HG03280 (cell line): ENCODE results near the gene LMBRD2.

Experiments
- ATAC-seq: cut with Tn5 transposase; IDR thresholded peaks from one replicate; pipeline ENCODE4 v1.9.1; 2021; ENCODE audit warnings: mild to moderate bottlenecking, moderate library complexity; ENCODE audit not compliant: unreplicated experiment

LMBRD2 gene

DNA sequence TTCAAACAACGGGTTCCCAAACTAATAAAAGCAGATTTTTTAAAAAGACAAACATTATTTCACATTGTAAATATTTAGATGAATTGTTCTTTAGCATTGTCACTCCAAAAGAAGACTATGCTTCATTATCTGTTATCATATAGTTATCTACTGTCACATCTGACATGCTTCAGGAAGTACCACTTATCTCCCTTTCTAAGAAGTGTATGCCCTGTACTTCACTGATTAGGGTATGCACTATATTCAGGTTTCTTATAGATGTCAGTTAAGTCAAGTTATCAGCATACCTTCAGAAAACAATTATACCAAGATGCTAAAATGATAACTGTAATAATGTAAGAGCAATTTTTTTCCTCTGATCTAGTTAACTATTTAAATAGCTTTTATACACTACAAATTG lies 40.4 kb downstream of the LMBRD2 start:
- no peak for ATAC-seq

- no peak for ATAC-seq
These were observed 42.8 kb downstream of the LMBRD2 start for GRCh38 chr5:36108758-36109460.

DNA sequence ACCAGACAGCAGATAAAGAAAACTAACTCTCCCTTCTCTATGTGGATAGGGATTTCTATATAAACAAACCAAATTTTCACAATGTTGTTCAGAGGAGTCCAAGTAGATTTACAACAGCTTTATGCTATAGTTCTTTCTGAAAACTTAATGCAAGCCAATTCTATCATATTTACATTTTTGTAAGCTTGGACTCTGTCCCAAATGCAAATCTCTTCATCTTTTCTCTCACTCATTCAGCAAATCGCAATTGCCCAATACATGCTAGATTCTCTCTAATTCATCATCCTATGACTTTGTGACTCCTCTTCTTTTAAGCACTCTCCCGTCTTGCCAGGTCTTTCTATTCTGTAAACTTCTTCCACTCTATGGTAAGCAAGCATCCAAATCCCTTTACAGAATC lies 45.9 kb downstream of the LMBRD2 start:
- ATAC-seq = no peak

DNA sequence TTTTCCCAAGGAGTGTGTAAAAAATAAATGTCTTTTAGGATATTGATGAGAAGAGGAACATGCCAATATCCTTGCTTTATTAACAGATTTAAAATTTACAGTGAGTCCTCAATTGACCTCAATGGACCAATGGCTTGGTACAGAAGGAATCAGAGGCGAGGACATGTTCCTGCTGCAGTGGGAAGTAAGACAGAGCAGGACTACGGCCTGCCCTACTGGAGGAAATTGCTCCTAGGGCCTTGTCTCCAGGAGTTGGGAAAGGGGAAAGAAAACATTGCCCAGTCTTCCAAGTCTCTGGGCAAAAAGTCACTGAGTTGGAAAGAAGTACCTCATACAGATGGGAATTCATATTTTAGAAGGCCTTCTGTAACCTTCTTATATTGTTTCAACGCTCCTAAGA lies 51.9 kb downstream of the LMBRD2 start:
- no peak for ATAC-seq

DNA sequence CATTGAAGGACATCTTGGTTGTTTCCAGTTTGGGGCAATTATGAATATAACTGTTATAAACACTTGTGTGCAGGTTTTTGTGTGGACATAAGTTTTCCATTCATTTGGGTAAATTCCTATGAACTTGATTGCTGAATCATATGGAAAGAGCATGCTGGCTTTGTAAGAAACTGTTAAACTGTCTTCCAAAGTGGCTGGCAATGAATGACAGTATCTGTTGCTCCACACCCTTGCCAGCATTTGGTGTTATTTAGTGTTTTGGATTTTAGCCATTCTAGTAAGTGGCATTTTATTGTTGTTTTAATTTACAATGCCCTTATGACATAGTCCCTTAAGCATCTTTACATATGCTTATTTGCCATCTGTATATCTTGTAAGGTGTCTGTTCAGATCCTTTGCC lies 55.2 kb downstream of the LMBRD2 start:
- no peak for ATAC-seq

- peak; percentile 80 for ATAC-seq
These were observed 61.7 kb downstream of the LMBRD2 start for GRCh38 chr5:36089989-36090388.

DNA sequence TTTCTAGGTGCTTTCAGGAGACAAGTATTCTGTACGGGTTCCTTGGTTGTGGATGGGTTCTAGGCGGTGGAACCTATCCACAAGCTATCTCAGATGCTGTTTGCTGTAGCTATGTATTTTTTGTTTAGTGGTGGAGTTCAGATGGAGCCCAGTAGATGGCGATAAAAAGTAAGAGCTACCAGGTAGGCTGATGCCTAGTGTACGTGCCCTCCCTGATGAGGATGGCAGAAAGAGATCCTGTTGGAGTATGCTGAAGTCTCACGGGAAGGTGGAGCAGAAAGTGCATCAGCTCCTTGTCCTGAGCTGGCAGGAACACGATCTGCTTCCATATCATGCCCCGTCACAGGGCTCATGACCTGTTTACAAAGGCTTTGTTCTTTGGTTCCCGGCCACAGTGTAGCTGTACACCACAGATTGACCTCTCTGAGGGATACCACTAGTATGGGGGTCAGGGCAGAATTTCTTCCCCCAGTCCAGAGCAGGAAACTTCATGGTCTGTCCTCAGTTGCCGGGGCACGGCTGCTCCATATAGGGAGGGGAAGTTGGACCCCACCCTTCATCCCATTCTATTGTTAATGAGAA lies 72.4 kb downstream of the LMBRD2 start:
- peak; percentile 93 for ATAC-seq

- no peak for ATAC-seq
These were observed 73.3 kb downstream of the LMBRD2 start for GRCh38 chr5:36078430-36078829.

DNA sequence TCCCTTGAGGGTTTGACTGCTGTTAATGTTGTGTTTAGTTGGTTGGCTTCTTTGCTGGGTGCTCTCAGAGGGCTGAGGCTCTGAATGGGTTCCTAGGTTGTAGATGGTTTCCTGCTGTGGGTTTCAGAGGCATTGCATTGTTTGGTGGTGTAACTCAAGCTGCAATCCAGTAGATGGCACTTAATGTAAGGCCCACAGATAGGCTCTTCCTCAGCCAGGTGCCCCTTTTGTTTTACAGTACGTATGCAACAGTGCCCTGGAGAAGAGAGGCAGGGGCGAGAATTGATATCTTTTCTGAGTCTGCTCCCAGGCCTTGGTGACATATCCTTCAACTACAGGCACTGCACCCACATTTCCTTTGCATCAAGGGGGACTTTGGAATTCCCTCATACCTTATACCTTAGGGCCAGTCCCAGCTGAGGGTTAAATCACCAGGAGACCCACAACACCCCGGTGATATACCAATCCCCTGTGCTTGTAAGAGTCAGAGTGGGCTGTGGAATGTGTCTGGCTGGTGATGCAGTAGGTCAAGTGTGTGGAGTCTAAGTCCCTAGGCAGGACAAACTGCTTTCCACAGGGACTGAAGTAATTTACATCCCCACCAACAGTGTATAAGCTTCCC lies 78.0 kb downstream of the LMBRD2 start:
- ATAC-seq = peak; percentile 78

DNA sequence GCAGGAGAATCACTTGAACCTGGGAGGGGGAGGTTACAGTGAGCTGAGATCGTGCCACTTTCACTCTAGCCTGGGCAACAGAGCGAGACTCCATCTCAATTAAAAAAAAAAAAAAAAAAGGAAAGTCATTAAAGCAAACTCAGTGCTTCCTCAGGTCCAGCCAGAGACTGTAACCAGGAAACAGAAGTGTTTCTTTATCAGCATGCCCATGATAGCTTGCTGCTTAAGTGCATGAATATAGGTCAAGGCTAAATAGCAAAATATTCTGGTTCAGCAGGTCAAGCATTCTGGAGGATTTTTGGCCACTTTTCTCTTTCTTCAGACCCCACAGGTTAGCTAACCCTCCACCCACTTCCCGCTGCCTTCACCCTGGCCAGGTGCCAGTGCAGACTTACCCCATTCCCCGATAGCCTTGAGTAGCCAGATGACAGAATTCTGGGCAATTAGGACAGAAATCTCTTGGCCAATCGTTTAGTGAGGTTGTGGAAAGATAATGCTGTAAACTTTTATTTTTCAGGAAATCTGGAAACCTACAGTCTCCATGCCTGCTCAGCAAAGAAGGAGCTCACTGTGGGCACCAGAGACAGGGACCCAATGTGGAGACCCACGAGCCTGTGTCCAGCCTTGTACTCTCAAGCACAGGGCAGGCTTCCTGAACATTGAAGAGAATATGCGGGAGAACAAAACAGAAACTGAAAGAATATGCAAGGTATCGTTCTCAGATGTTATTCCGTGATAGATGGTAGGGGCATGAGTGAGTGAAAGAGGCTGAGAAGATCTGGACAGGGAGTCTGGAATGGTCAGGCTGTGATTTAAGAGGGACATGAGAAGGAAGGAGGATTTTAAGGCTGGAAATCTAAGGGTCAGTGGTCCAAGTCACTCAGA lies 80.8 kb downstream of the LMBRD2 start:
- no peak for ATAC-seq

DNA sequence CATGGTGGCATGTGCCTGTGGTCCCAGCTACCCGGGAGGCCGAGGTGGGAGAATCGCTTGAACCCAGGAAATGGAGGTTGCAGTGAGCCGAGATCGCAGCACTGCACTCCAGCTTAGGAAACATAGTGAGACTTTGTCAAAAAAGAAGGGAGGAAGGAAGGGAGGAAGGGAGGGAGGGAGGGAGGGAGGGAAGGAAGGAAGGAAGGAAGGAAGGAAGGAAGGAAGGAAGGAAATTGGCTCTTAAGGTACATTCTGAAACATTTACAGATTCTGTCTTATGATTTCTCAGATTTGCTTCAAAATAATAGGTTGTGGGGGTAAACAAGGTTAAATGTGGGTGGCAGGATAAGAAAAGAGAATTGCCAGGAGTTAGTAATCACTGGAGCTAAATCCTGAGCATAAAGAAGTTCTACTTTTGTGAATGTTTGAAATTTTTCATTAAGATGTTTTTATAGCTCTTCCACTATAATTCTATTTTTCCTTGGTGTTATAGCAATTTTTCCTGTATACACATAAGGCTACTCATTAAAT lies 82.9 kb downstream of the LMBRD2 start:
- ATAC-seq = no peak

- ATAC-seq = no peak
These were observed 85.0 kb downstream of the LMBRD2 start, which contains the start of gene UGT3A2 for GRCh38 chr5:36066540-36067210. Gene UGT3A2 (minus strand): TSS chr5:36066882. CDS start chr5:36066789, 93 bp downstream.

- ATAC-seq = no peak
These were observed 85.6 kb downstream of the LMBRD2 start for GRCh38 chr5:36066001-36066539.

DNA sequence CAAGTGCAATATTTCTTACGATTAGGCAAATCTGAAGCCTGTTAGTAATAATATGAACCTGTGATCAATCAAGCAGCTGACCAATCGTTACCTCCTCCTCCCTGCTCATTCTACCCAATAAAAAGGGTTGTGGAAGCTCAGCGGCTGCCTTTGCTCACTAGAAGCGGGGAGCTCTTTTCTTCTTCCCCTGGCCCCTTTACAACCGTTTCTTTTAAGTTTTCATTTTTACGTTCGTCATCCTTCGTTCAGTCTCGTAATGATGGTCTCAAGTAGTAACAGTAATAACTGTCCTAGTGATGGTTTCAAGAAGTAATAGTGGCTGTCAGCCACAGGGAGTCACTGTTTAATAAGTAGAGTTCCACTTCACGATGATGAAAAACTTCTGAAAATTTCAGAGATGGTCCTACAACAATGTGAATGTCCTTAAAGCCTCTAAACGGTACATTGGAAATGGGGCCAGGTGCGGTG lies 91.2 kb downstream of the LMBRD2 start:
- peak; percentile 71 for ATAC-seq

DNA sequence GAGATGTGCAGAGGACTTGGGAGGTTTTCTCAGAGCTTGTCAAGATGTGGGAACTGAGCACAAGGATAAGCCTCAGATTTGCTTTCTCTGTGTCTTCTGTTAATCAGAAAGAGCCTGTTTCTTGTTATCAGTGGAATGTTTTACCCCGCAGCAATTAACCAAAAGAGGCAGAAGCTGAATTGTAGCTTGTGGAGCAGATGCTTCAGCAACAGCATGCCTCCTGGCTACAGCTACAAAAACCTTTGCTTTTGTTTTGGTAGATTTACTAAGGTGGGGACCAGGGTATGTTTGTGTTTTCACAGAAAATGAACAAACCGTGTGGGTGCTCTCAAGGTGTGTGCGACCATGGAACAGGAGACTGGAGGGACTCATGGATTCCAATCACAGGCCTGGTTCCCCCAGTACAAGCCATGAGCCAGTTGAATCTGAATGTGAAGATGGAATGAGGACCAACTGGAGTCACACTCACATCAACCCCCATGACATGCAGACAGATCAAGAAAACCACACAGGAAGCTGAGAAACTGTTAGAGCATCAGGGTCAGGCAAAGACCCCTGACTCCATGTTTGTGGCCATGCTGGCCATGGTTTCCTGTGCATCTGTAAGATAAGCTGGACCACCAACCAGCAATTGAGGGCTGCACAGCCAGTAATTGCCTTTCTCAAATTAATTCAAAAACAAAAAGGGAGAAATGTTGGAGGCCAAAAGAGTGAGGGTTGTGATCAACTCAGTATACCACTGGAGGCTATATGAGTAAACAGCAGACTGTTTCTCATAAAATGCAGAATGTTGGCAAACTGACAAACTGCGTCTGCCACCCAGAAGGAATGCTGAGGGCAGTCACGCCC lies 91.9 kb downstream of the LMBRD2 start:
- ATAC-seq = no peak

DNA sequence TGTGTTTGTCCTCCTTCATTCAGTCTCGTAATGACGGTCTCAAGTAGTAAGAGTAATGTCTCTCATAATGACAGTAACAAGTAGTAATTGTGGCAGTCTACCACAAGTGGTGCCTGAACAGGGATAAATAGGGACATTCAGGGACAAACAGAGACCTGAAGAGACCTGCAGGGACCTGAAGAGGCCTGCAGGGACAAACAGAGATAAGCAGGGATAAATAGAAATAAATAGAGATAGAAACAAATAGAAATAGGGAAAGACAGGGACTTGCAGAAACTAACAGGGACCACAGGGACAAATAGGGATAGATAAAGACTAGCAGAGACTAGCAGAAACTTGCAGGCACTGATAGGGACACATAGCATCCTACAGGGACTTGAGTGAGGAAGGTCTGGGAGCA lies 92.9 kb downstream of the LMBRD2 start:
- no peak for ATAC-seq

GRCh38 chr5:36057386-36057785 lies 94.3 kb downstream of the LMBRD2 start:
- no peak for ATAC-seq

- ATAC-seq = no peak
These were observed 95.3 kb downstream of the LMBRD2 start for GRCh38 chr5:36056422-36056821.

DNA sequence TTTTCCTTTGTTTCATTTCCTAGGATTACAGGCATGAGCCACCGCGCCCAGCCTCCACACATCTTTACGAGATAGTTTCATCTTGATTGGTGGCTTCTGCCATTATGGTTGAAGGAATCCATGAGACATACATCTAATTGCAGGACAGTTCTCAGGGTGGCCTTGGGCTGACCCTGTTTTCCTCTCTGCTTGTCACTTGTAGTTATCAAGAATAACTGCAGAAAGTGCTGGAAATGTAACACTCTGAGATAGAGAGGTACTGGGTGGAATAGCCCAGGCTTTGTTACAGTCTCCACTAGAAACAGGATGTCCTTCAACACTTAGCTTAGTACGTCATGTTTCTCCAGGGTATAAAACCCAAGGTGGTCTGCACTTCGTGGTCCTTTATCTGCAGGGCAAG lies 95.7 kb downstream of the LMBRD2 start:
- ATAC-seq = no peak
